OCI-LY3 (cell line): ENCODE measurements around the gene TSGA10.

Experiments used
- CTCF ChIP-seq: fragments of 200-600, 300-600 bp; sonication (generic); IDR thresholded peaks from 2 replicates; pipeline ENCODE4 v1.5.1; 2014; ENCODE audit warnings: antibody characterized with exemption, low read length, low read depth
- EZH2phosphoT487 ChIP-seq: fragments of 200-600 bp; shearing (Covaris generic); IDR thresholded peaks from 2 replicates; pipeline ENCODE4 v1.6.1; 2018; ENCODE audit warnings: antibody characterized with exemption, mixed run types, low read depth

GRCh38 chr2:99032001-99032400, 122.7 kb downstream of the TSGA10 start:
- TF ChIP-seq CTCF (no peak), EZH2phosphoT487 (no peak)
